PFSK-1 (cell line): ENCODE results near the gene IFNK.

Experiments
- FOXP2 ChIP-seq: optimal IDR thresholded peaks from 2 replicates; pipeline ENCODE3; 2011; ENCODE audit warnings: borderline replicate concordance, control low read depth, inconsistent platforms; ENCODE audit not compliant: insufficient read depth; ENCODE audit errors: extremely low read length, extremely low read depth
- POLR2AphosphoS5 ChIP-seq: IDR thresholded peaks from 2 replicates; pipeline ENCODE4 v1.6.1; 2012; ENCODE audit warnings: low read depth, mild to moderate bottlenecking, control low read depth, low read length, moderate library complexity
- SIN3A ChIP-seq: IDR thresholded peaks from 2 replicates; pipeline ENCODE4 v1.6.1; 2012; ENCODE audit warnings: mild to moderate bottlenecking, low read length, moderate library complexity, borderline replicate concordance; ENCODE audit not compliant: insufficient read depth
- TAF1 ChIP-seq: IDR thresholded peaks from 2 replicates; pipeline ENCODE4 v1.6.1; 2012; ENCODE audit warnings: low read length, control low read depth, borderline replicate concordance; ENCODE audit not compliant: insufficient read depth
- TF ChIP-seq, protein P1 (sequence below), 2 experiments: IDR thresholded peaks; 2 replicates each; pipeline versions ENCODE4 v1.6.1 to v1.8.0; 2011 to 2012; ENCODE audit warnings: low read depth in 2 of 2, low read length in 2 of 2, control low read depth in 1 of 2, inconsistent platforms in 1 of 2, mild to moderate bottlenecking in 1 of 2, moderate library complexity in 1 of 2; ENCODE audit not compliant: insufficient read depth in 1 of 2

The IFNK gene

DNA sequence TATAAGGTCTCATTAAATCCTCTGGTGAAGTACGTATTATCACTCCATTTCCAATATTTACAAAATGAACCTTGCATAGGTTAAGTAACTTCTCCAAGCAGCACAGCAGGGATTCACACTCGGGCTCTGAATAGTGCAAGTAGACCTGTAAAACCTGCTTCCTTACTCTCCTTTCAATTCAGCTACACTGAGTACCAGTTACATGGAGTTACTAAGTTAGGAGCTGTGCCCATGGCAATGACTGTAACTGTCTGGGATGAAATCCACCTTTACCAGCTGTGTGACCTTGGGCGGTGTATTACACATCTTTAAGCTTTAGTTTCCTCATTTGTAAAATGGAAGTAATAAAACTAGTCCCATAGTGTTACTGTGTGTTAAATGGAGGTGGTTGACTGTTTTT, 21.4 kb downstream of the IFNK start:
- TF ChIP-seq, protein P1, sequence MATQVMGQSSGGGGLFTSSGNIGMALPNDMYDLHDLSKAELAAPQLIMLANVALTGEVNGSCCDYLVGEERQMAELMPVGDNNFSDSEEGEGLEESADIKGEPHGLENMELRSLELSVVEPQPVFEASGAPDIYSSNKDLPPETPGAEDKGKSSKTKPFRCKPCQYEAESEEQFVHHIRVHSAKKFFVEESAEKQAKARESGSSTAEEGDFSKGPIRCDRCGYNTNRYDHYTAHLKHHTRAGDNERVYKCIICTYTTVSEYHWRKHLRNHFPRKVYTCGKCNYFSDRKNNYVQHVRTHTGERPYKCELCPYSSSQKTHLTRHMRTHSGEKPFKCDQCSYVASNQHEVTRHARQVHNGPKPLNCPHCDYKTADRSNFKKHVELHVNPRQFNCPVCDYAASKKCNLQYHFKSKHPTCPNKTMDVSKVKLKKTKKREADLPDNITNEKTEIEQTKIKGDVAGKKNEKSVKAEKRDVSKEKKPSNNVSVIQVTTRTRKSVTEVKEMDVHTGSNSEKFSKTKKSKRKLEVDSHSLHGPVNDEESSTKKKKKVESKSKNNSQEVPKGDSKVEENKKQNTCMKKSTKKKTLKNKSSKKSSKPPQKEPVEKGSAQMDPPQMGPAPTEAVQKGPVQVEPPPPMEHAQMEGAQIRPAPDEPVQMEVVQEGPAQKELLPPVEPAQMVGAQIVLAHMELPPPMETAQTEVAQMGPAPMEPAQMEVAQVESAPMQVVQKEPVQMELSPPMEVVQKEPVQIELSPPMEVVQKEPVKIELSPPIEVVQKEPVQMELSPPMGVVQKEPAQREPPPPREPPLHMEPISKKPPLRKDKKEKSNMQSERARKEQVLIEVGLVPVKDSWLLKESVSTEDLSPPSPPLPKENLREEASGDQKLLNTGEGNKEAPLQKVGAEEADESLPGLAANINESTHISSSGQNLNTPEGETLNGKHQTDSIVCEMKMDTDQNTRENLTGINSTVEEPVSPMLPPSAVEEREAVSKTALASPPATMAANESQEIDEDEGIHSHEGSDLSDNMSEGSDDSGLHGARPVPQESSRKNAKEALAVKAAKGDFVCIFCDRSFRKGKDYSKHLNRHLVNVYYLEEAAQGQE (IDR thresholded peaks at IDR 0.05; ENCODE audit: insufficient read depth in 1 of 2, low read depth in 2 of 2, low read length in 2 of 2), result no peak
- TF ChIP-seq SIN3A (no peak), POLR2AphosphoS5 (no peak), TAF1 (no peak), FOXP2 (no peak)

DNA sequence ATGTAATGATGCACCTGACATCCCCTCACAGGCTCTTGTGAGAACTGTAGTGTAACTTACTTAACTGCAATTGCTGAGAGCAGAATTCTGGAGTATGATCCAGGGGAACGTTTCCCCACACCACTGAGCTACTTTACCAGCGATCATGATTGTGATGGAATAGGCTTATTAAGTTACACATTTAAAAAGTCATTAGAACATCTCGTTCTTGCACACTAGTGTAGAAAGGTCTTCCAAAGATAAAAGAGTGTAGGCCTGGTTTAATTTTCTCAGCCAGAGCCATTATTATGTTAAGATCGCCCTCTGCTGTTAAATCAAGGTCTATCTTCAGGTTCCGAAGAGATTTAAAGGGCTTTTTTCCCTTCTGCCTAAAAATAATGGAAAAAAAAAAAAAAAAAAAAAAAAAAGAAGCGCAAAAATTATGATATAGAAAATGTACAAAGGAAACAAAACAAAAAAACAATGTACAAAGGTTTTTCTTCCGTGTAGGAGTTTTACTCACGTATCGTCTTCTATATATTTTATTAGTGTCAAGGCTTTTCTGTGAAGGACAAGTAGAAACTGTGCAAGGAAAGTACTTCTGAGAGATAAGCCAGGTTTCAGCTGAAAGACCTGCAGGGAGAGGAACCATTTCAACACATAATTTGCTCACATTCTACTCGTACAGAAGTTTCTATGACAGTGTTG, 24.1 kb downstream of the IFNK start:
- TF ChIP-seq POLR2AphosphoS5, result no peak
- no peak for TF ChIP-seq FOXP2
- no peak for TF ChIP-seq TAF1
- TF ChIP-seq SIN3A, result no peak

DNA sequence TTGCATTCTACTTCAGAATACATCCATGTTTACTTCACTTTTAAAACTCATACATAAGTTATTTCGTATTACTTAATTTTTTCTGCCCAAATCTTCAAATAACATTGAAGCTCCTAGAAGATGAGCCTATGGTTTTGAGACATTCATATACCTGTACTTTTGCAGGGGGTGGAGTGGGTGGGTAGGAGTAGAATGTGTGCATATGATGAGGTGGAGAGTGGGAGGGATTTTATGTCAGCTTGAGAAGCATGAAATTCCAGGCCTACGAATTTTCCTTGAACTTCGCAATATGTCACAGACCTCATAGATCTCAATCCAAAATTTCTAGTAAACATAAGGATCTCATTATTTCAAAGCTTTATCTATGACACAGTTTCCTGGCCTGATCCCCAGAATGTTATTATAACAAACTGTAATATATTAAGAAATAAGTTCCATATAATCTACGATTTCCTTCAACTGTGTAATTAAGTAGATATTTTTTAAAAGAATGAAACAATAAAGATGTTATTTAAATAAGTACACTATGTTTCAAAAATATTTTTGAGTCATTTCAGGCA, 25.2 kb downstream of the IFNK start:
- TF ChIP-seq FOXP2 (no peak), POLR2AphosphoS5 (no peak), TAF1 (no peak), SIN3A (no peak)
- TF ChIP-seq, protein P1 (IDR thresholded peaks at IDR 0.05; ENCODE audit: insufficient read depth in 1 of 2, low read depth in 2 of 2, low read length in 2 of 2), result no peak

DNA sequence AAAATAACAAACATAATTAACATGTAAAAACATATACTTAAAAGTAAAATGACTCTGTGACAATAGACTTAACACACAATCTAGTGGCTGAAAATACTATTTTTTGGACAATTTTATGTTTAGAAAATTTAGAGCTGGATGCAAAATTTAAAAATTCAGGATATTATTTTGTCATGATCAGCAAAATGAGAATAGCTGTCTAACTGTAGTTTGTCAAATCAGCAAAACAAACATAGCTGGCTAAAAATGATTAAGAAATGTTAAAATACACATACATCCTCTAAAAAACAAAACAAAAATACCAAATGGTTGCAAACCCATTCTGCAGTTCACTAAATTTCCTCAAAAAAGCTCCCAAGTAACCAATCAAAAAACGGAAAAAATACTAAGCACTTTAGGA, 30.6 kb downstream of the IFNK start:
- TF ChIP-seq FOXP2 (no peak), TAF1 (no peak)
- TF ChIP-seq, protein P1 (IDR thresholded peaks at IDR 0.05; ENCODE audit: insufficient read depth in 1 of 2, low read depth in 2 of 2, low read length in 2 of 2), result no peak

DNA sequence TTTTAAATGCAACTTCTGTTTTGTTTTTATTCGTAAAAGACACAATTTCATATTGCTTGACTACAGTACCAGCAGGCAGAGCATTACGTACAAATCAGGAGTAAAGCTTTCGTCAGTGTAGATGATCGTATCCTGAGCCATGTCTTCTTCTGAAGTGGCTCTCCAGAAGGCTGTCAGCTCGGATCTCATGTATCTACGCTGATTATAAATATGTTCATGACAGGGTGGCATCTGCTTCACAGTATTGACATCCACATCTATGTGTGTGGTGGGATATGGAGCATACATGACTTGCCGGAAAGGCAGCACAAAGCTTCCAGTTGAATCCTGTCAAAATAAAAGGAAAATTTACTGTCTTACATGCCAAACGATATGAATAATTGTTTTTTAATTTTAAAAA, 32.4 kb downstream of the IFNK start:
- no peak for TF ChIP-seq POLR2AphosphoS5
- TF ChIP-seq SIN3A, result no peak
- no peak for TF ChIP-seq FOXP2

DNA sequence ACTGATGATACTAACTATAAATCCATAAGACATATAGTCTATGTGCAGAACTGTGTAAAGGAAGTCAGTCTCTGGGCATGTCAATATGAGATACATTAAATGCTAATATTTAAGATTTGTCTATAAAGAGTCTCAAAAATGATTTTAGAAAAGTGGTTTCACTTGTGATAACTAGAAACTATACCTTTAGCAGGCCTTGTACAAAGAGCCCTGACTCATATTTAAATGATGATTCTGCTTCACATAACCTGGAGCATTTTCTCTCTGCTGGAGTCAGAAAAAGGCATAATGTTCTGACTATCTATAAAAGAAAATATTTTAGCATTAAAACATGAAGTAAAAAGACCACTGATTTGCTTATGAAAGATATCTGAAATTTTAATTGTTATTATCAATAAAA, 34.2 kb downstream of the IFNK start:
- TF ChIP-seq, protein P1 (IDR thresholded peaks at IDR 0.05; ENCODE audit: insufficient read depth in 1 of 2, low read depth in 2 of 2, low read length in 2 of 2), result no peak
- TF ChIP-seq TAF1, result no peak
- TF ChIP-seq FOXP2, result no peak
- TF ChIP-seq SIN3A, result no peak
- TF ChIP-seq POLR2AphosphoS5, result no peak
